Ramos (cell line): ENCODE data around the gene KLHL33.
"Not testable (repeated sequence)": the region's sequence is repeated elsewhere in the genome, so short reads cannot be mapped to it uniquely, and the experiment has no call there.

Experiments
- in situ Hi-C: fragments of 300-500 bp; cut with MboI; formaldehyde crosslinking; loops from one replicate; pipeline ENCODE4 v1.14.3; 2022; ENCODE audit warnings: low sequenced_read_pairs; ENCODE audit not compliant: unreplicated experiment

Gene KLHL33

GRCh38 chr14:20455355-20456300, 19.7 kb upstream of the KLHL33 start:
- in situ Hi-C loops = no loop called here

- in situ Hi-C loops = no loop called here
Measured at GRCh38 chr14:20454516-20455354, 18.8 kb upstream of the KLHL33 start, which contains the start of the genes APEX1 and OSGEP. TSS of gene APEX1 (plus strand) at chr14:20455226. CDS start at chr14:20455646, 420 bp downstream. TSS of gene OSGEP (minus strand) at chr14:20454812. CDS start at chr14:20454683, 129 bp downstream.

- in situ Hi-C loops = not testable (repeated sequence)
Measured at GRCh38 chr14:20452831-20453230, 16.9 kb upstream of the KLHL33 start.

- in situ Hi-C loops = no loop called here
Measured at GRCh38 chr14:20446889-20447288, 10.9 kb upstream of the KLHL33 start.

GRCh38 chr14:20443650-20444049, 7.7 kb upstream of the KLHL33 start:
- in situ Hi-C loops = not testable (repeated sequence)

- in situ Hi-C loops = no loop called here
Measured at GRCh38 chr14:20441461-20441860, 5.5 kb upstream of the KLHL33 start.

GRCh38 chr14:20440882-20441281, 4.9 kb upstream of the KLHL33 start:
- in situ Hi-C loops = no loop called here

GRCh38 chr14:20440465-20440864, 4.5 kb upstream of the KLHL33 start:
- in situ Hi-C loops = no loop called here

- in situ Hi-C loops = no loop called here
Measured at GRCh38 chr14:20438664-20439063, 2.7 kb upstream of the KLHL33 start.

GRCh38 chr14:20436363-20436755, 393 bp upstream of the KLHL33 start:
- in situ Hi-C loops = no loop called here

GRCh38 chr14:20434701-20435581, 1.0 kb downstream of the KLHL33 start:
- in situ Hi-C loops = no loop called here

- in situ Hi-C loops = no loop called here
Measured at GRCh38 chr14:20429801-20430669, 5.9 kb downstream of the KLHL33 start.

GRCh38 chr14:20428802-20429201, 7.2 kb downstream of the KLHL33 start:
- in situ Hi-C loops = no loop called here

- in situ Hi-C loops = no loop called here
Measured at GRCh38 chr14:20428010-20428365, 8.0 kb downstream of the KLHL33 start.

GRCh38 chr14:20427231-20428009, 8.5 kb downstream of the KLHL33 start:
- in situ Hi-C loops = no loop called here

- in situ Hi-C loops = no loop called here
Measured at GRCh38 chr14:20424851-20425250, 11.1 kb downstream of the KLHL33 start.

GRCh38 chr14:20422886-20423285, 13.1 kb downstream of the KLHL33 start:
- in situ Hi-C loops = no loop called here

GRCh38 chr14:20421267-20421666, 14.7 kb downstream of the KLHL33 start:
- in situ Hi-C loops = no loop called here
